GM11168 (cell line): ENCODE results near the gene UBXN6.

ENCODE experiments used
- in situ Hi-C: fragments of 300-500 bp; cut with MboI; formaldehyde crosslinking; loops from one replicate; pipeline ENCODE4 v1.12.0; 2022; ENCODE audit warnings: low sequenced_read_pairs; ENCODE audit not compliant: unreplicated experiment

Gene UBXN6

GRCh38 chr19:4414144-4414799 is 43.3 kb downstream of the UBXN6 start:
- in situ Hi-C loops, result no loop called here

DNA sequence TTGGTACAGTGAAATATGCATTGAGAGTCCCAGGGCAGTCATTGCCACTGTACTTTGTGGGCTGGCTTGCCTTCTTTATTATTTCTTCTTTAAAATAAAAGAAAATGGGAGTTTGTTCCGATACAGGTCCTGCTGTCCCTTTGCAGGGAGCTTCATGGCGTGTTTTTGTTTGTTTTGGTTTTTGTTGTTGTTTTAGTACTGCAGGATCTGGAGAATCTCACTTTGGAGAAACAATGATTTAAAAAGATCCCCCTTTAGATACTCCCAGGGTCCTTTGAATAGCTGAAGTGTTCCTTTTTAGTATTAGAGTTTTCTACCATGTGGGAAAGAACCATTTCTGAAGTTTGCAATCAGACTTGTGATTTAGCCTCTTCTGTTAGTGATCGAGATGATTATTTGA is 44.0 kb downstream of the UBXN6 start:
- in situ Hi-C loops, result no loop called here

GRCh38 chr19:4409123-4409933 is 48.3 kb downstream of the UBXN6 start:
- in situ Hi-C loops, result no loop called here

GRCh38 chr19:4406626-4407025 is 51.0 kb downstream of the UBXN6 start:
- in situ Hi-C loops, result no loop called here

DNA sequence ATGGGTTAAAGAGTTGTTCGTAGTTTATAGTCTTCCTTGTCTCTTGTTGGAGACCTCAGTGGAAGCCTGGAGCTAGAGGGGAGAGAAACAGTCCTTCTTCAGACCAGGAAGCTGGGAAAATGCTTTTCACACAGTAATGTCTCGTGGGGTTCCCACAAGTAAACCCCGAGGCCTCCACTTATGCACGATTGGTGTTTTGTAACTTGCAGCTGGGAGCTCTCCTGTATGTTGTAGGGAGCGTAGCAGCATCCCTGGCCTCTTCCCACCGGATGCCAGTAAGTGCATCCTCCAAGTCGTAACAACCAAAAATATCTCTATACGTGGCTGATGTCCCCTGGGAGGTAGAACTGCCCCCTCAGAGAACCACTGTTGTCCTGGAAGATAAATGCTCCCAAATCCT is 51.6 kb downstream of the UBXN6 start:
- in situ Hi-C loops, result no loop called here

- in situ Hi-C loops, result no loop called here
Measured at GRCh38 chr19:4403005-4403761, 54.4 kb downstream of the UBXN6 start.

DNA sequence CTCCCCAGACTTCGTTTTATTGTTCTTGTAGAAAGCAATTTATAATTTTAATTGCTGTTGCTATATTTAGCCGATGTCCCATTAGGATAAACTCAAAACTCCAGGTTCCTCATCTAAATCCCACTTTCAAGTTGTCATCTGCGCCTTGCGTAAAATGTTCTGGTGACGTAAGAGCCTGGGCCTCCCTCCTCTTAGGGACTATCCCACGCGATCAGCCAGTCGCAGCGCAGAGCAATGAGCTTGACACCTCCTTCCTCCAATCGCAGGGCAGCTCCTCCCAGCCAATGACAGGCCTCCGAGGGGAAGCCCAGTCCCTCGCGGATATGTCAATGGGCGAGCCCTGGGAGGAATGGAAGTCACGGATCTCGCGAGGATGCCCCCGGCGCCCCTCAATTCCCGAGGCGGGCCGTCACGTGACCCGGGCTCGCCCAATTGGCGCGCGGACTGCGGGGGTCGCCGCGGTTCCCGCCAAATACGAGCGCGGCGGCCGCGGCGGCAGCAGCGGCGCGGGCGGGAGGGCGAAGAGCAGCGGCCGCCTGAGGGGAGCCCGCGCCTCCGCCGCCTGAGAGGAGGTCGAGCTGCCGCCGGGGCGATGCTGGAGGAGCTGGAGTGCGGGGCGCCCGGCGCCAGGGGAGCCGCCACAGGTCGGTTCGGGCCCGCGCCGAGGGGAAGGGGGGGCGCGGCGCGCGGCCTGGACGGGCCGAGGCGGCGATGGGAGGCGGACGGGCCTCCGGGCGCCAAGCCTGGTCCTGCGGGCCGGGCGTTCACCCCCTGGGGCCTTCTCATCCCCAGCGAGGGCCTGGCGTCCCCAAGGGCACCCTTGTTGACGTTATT is 55.2 kb downstream of the UBXN6 start, which contains the start of gene CHAF1A:
TSS of gene CHAF1A (plus strand) at position 470 of the 834 bp plus-strand sequence. CDS start at position 593, 123 bp downstream.
- in situ Hi-C loops, result no loop called here

GRCh38 chr19:4401769-4402170 is 55.8 kb downstream of the UBXN6 start:
- in situ Hi-C loops, result no loop called here

GRCh38 chr19:4400135-4400936 is 57.3 kb downstream of the UBXN6 start, which contains the start of gene SH3GL1:
TSS of gene SH3GL1 (minus strand) at chr19:4400547. CDS start at chr19:4400368, 179 bp downstream.
- in situ Hi-C loops, result no loop called here

DNA sequence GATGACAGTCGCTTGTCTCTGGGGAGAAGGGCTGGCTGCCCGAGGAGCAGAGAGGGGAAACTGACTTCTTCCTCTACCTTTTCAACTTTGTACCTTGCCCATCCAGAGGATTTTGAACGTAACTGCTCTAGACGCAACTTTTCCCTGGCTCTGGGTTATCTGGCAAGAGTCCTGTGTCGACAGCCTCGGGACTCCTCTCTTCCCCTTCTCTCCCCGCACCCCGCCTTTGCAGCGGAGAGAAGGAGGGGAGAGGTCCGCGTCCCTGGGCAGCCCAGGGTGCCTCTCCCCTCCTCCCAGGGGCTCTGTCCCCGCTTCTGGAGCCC is 57.8 kb downstream of the UBXN6 start:
- in situ Hi-C loops, result no loop called here

DNA sequence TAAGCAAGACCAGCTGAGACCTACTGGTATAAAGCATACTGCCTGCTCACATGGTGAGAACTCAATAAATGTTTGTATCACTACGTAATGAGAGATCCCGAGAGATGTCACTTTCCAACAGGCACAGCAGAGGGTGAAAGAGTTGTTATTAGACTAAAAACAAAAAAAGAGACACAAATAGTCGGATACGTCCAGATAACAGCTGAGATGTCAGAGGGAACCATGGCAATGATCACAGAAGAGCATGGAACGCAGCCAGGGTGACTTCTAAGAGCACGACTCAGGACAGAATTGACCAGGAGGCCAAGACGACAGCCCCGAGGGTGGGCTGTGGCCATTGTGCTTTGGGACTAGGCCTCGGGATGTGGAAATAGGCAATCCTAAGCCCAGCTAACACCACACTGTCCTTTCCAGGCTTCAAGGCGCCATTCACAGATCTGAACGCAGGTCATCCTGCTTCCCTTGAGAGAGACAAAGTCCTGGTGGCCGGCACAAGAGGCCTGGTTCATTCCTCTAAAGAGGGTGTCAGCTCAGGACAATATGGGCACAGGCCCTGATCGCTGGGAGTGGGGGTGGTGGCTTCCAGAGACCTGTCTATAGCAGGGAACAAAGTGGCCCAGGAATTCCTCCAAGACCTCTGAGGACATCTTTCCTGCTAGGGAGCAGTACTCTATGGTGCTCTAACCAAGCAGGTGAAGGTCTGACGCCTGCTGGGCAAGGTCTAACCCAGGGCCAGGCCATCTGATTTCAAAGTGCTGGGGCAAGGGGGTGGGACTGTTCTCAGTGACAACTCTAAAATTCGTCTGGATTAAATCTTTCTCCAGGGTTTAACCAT is 60.4 kb downstream of the UBXN6 start:
- in situ Hi-C loops, result no loop called here
